Measurements from ENCODE around the gene PDPK1.

Gene PDPK1

DNA sequence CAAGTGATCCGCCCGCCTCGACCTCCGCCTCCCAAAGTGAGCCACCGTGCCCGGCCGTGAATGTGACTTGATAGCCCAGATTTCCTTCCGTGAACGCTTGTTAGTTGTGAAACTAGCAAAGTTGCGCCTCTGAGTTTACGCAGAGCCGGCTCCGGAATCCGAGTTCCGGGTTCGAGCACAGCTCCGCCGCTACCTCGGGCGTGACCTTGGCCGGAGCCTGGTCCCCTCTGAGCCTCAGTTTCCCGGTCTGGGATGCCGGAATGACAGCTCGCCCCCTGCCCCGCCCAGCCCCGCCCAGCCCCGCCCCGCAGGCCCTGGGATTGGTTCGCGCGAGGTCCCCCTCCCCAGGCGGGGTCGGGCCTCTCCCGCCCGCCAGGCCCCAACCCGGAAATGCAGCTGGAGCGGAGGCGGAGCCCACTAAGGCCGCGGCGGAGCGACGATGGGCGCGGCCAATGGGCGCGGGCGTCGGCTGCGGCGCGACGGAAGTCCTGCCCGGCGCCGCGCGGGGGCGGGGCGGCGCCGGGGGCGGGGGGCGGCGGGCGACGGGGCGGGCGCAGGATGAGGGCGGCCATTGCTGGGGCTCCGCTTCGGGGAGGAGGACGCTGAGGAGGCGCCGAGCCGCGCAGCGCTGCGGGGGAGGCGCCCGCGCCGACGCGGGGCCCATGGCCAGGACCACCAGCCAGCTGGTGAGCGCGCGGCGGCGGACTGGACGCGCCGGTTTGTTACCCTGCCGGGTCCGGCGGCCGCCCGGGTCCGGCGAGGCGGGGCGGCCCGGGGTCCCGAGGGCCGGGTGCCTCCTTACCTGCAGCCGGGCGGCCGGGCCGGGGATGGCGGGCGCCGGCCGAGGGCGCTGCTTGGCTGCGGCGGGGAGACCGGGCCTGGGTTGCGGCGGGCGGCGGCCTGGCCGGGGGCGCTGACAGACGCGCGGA is at the start of gene PDPK1:
Gene PDPK1, plus strand, starts transcription at position 571 of the 929 bp plus-strand sequence. Its CDS starts 92 bp downstream, at position 663.
- peak; percentile 86 for DNase-seq

DNA sequence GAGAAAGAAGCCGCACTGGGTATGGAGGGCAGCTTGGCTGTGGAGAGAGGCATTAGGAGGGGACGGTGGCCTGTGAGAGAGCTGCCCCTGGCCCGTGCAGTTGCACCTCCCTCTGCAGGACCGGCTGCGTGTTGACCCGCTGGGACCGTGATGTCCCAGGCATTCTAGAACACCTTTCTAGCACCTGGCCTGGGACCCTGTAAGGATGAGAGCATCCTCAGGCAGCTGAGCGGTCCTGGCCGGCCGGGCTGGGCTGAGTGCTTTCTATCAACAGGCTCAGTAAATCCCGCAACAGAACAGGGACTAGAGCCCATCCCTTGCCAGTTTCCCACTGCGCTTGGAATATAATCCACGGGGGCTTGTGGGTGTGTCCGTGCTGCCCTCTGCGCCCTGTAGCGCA is 48.2 kb upstream of the PDPK1 start:
- DNase-seq: no peak

DNA sequence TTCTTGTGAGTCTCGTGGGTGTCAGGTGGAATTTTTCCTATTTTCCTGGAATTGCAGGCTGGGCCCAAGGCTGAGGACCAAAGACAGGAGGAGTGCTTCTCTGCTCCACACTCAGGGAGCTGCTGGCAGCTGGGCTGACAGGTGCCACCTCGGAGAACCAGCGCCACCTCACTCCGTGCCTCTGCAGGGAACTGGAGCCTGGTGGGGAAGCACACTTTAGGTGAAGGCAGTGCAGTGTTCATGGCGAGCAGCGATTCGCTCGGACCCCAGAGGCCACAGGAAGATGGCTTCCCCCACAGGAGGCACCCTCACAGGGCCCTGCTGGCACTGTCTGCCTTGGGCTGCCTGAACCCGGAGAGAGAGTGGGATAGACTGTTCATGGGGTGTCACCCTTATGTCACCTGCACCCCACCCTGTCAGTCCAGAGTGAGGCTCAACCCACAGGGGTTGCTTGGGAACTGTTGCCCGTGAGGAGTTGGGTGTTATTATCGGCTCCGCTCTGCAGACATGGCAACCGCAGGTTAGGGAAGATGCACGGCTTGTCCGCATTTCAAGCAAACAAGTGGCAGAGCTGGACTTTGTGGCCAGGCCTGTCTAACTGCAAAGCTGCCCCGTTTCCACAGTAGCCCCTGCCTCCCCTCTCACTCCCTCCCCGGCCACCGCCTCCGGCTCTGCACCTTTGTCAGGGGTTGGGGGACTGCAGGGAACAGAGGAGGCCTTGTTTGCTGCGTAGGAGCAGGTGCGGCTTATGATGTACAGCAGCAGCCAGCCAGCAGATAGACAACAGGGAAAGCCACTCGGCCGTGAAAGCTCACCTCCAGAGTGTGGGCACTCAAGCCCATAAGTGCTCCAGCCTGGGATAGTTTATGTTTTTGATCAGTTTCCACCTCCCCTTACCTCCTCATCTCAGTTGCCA is 47.4 kb upstream of the PDPK1 start:
- no peak for DNase-seq

DNA sequence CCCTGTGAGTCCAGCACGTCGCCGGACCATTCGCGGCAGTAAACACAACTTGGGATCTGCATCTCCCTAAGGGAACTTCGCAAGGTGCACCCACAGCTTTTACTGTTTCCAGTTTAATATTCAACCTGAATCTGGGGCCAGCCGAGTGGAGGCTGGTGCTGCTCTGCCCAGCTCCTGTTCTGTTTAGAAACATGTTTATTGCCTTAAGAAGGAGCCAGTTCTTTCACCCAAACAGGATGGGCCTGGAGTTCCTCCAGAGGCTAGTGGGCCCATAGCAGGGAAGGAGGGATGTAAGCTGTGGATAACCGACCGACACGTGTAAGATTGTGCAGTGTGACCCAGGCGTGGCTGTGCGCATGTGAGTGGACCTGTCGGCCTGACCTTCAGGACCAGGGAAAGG is 45.5 kb upstream of the PDPK1 start:
- DNase-seq: no peak

DNA sequence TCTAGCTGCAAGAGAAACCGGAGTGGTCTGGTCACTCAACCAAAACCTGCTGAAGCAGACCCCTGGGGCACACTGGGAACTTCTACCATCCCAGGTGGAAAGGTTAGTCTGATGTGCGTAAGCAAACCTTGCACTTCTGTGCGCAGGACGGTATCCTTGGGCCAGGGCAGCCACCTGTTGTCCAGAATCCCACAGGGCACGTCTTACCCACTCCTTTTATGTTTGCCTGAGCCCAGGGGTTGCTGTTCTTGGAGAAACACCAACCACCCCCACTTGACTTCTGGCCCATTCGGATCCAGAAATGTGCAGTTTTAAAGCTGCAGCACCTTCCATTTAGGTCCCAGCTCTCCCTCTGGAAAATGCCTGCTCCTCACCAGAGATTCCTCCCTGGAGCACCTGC is 44.2 kb upstream of the PDPK1 start:
- no peak for DNase-seq

DNA sequence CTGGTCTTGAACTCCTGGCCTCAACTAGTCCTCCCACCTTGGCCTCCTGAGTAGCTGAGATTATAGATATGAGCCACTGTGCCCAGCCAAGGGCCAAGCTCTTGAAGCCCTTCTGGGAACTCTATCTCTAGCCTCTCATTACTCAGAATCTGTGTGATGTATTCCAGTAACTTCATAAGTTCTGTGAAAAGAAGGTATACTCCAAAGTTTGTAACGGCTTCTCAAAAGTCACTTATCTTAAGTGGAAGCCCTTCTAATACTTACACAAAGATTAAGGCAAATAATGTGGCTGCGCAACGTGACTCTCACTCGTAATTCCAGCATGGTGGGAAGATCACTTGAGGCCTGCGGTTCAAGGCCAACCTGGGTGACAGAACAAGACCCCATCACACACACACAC is 43.2 kb upstream of the PDPK1 start:
- DNase-seq: no peak

DNA sequence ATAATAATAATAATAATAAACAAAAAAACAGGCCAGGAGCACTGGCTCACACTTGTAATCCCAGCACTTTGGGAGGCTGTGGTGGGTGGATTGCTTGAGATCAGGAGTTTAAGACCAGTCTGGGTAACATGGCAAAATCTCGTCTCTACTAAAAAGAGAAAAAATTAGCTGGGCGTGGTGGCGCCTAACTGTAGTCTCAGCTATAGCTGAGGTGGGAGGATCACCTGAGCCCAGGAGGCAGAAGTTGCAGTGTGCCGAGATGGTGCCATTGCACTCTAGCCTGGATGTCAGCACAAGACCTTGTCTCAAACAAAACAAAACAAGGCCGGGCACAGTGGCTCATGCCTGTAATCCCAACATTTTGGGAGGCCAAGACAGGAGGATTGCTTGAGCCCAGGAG is 42.8 kb upstream of the PDPK1 start:
- no peak for DNase-seq

DNA sequence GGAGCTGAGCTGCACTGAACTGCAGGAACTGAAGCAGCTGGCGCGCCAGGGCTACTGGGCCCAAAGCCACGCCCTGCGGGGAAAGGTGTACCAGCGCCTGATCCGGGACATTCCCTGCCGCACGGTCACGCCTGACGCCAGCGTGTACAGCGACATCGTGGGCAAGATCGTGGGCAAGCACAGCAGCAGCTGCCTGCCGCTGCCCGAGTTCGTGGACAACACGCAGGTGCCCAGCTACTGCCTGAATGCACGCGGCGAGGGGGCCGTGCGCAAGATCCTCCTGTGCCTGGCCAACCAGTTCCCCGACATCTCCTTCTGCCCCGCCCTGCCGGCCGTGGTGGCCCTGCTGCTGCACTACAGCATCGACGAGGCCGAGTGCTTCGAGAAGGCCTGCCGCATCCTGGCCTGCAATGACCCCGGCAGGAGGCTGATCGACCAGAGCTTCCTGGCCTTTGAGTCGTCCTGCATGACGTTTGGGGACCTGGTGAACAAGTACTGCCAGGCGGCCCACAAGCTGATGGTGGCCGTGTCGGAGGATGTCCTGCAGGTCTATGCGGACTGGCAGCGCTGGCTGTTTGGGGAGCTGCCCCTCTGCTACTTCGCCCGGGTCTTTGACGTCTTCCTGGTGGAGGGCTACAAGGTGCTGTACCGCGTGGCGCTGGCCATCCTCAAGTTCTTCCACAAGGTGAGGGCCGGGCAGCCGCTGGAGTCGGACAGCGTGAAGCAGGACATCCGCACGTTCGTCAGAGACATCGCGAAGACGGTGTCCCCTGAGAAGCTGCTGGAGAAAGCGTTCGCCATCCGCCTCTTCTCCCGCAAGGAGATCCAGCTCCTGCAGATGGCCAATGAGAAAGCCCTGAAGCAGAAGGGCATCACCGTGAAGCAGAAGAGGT is 41.4 kb upstream of the PDPK1 start:
- no peak for DNase-seq

DNA sequence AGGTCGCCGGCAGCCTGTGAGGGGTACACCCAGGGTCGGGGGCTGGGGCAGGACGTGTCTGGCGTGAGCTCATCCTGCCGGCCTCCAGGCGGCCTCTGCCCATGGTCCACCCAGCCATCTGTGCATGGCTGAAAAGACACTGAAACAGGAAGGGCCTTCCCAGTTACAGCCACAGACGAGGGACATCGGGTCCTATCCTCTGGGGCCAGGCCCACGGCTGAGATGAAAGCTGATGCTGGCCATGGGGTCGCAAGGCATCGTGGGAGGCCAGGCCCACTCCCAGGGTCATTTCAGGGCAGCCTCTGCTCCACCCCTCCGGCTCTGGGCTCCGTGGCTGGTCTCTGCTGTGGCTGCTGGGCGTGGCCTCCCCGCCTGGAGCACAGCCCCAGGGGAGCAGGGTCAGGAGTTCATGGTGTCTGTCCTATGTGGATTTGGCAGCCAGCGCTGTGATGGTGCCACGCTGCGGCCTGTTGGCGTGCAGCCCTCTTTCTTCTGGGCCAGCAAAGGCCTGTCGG is 40.6 kb upstream of the PDPK1 start:
- no peak for DNase-seq

DNA sequence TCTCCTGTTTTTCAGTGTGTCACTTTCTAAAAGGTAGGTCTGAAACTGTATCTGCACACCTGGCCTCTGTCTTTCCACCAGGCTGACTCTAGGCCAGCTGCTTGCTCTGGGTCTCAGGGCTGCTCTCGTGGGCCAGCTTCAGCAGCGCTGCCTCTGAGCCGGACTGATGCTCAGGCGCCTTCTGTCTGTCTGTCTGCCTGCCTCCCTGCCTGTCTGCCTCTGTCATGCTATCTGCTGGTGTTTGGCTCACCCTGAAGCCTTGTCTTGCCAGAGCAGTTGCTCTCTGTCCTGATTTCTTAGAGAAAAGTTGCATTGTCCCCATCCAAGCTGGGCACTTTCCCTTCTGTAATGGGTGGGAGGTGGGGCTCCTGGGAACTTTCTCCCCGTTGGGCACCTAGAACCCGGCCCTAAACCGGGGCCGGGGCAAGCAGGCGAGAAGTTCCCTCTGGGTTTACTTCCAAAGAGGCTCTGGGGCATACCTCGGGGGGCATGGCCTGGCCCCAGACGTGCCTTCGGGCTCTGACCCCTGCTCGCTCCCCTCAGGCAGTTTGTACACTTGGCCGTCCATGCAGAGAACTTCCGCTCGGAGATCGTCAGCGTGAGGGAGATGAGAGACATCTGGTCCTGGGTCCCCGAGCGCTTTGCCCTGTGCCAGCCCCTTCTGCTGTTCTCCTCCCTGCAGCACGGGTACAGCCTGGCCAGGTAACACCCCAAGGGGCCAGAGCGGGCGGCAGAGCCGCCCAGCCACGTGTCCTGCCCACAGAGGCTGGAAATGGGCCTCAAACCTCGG is 39.9 kb upstream of the PDPK1 start:
- no peak for DNase-seq

DNA sequence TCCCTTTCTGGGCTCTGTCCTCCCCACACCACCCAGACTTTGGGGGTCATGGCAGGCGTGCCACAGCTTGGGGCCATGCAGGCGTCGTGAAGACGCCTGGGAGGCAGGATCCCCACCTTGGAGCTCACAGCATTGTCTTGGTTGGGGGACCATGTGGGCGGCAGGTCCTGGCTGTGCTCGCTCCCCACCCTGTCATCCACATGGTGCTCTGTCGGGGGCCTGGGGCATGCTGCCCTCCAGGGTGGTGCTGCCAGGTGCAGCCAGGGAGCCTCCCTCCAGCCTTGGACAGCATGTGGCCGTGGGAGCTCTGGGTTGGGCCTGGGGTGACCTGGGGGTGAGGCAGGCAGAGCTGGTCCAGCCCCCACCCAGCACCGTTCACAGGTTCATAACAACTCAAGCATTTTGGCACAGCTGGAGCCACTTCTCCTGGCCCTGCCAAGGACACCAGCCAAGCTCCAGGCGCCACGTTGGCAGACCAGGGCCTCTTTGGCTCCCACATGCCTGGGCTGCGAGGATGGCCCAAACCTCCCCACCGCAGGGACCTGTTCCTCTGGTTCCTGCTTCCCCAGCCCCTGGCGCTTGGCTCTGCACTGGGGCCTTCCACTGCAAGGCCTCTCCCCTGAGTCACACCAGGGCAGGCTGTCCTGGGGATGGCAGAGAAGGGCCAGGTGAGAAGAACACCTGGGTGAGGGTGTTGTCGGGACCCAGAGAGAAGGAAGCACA is 39.1 kb upstream of the PDPK1 start:
- no peak for DNase-seq

DNA sequence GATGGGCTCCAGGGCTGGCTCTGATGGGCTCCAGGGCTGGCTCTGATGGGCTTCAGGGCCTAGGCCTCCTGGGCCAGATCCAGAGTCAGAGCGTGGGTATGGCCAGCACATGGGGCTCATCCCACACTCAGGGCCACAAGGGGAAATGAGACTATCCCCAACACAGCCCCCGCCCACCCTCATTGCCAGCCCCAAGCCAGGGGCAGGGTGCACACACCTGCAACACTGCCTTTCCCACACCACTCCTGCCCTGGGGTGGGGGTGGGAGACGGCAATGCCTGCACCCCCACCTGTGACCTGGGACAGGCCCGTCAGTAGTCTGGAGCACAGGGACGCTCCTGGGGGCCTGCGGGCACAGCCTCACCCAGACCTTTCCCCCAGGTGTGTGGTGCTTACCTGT is 38.4 kb upstream of the PDPK1 start:
- DNase-seq: no peak

DNA sequence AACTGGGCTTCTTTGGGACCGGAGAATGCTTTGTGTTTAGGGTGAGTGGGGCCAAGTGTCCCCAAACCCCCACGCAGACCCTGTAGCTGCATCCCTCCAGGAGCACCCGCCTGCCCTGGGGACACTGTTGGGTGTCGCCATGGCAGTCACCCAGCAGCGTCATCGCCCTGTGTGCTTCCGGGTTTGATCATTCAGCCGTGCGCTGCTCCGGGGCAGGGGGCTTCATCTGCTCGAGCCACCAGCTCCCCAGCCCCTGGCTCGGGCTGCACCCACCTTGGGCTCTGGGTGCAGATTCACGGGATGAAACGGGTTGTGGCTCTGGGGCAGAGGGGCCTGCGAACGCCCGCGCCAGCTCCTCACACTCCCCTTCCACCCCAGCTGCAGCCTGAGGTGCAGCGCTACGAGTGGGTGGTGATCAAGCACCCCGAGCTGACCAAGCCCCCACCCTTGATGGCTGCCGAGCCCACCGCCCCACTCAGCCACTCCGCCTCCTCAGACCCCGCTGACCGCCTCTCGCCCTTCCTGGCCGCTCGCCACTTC is 37.9 kb upstream of the PDPK1 start:
- DNase-seq: no peak

DNA sequence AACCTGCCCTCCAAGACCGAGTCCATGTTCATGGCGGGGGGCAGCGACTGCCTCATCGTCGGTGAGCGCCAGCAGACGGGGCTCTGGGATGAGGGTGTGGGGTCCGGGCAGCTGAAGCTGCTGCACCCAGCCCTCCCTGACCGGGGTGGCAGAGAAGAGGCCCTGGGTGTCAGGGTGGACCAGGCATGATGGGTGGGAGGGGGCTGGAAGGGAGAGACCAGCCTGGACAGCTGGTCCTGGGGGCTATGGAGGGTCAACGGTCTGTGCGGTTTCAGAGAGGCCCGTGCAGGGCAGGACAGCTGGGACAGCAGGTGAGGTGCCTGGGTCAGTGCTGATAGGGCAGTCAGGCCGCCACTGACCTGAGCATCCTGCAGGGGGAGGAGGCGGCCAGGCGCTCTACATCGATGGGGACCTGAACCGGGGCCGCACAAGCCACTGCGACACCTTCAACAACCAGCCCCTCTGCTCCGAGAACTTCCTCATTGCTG is 37.3 kb upstream of the PDPK1 start:
- DNase-seq: no peak

DNA sequence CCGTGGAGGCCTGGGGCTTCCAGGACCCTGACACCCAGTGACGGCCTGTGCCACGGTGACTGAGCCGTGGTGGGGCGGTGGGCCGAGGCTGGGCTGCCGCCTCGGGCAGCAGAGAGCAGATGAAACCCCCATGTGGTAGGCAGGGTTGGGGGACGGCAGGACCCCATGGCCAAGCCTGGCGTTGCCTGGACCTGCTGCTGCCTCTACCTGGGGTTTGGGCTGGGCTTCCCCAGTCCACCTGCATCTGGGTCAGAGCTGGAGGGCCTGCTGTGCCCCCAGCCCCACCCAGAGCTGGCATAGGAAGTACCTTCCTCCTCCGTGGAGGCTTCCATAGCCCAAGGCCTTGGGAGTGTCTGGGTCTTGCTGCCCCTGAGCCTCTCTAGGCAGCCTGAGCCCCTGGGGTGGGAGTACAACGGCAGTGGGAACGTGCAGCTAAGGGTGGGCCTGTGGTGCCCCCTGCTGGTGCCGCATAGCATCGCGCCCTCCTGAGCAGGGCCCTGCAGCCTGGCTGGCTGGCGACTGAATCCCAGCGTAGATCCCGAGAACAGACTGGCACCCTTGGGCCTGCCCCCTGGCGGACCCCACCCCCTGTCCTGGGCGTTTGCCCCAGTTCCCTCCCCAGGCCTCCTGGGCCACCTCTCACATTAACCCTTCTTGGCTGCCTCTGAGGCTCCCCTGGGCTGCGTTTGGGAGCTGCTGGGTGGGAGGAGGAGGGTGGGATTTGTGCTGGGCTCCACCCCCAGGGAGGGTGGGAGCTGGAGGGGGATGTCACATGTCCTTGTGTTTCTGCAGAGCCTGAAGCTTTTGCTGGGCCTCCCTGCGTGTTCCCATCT is 36.7 kb upstream of the PDPK1 start:
- DNase-seq: peak; percentile 69

DNA sequence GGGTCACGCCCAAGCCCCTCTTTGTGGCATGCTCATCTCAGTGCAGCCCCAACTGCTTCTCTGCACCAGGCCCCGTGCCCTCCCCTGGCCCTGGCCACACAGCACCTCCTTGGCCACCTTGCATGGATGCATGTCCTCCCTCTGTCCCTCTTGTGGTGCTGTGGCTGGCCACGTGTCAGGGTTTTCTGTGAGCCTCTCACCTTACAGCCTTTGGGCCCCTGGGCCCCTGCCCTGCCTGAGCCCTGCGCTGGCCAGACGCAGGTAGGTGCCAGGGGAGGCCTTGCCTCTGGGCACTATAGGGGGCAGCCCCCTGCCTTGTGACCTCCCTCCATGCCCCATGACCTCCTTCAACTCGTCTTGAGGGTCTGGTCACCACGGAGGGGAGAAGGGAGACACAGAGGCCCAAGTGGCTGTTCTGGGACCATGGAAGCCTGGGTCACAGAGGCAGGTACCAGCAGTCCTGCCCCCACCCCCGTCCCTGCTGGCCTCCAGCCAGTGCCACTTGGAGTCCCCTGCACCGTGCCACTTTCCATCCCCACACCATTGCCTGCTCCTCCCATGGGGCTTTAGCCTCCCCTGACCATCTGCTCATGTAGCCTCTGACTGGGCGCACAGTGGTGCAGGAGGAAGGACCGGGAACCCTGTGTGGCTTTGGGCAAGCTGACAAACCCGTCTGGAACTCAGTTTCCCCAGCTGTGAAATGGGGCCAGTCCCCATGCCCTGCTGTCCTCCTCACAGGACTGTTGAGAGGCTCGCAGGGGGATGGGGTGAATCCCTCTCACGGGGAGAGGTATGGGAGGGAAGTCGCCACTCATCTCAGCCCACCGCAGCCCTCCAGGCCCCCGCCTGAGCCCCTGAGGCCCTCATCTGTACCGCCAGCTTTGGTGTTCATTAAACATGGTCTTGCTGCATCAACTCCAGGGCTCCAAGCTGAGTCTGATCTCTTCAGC is 35.6 kb upstream of the PDPK1 start:
- no peak for DNase-seq

DNA sequence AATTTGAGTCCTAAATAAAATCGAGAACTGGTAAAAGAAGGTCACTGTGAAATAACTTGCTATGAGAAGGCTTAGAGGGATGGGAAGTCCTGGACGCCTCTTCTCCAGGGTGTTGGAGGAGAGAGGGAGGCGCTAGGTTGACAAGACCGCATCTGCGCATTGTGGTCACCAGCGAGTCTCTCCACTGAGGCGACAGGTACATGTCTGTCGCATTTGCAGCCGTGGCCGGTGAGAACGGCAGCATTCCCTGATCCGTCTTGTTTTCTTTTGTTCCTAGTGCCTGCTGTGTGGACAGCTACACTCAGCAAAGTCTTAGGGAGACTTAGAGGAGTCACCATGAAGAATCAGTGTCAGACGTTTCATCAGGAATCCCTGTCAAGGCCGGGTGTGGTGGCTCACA is 32.1 kb upstream of the PDPK1 start:
- DNase-seq: no peak

DNA sequence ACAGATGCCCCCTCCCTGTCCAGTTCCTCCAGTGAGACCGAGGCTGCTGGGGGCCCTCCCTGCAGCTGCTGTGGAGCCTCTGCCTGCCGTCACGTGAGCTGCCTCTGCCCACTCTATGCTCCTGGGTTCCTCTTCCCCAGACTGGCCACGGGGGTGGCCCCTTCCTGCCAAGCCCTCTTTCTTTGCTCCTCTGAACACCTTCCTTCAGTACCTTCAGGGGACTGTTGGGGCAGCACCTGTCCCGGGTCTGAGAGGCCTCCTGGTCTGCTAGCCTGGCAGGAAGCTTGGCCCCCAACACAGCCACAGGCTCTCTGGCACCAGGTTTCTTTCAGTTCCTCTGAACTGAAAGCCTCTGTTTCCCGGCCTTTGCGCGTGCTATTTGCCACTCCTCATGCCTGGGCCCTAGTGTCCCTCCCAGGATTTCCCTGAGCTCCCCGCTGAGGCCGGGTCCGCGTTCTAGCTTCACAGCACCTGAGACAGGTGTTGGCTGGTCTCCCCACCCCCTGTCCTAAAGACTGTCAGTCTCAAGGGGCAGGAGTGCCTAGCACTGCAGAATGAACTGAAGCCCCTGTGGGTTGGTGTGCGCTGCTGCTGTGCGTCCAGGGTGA is 30.7 kb upstream of the PDPK1 start:
- DNase-seq: no peak

Data from activated T-cell treated with anti-CD3 and anti-CD28 coated beads for 4 hours (primary cell).